ENCODE data around the gene ARMH3. TPM values are rescaled to one million over a fixed set of nuclear protein-coding genes. Genes with fewer than 3 reads are reported as not detected.
A peak's percentile ranks its signal among the peaks of the same experiment; 100 is the strongest.

Gene ARMH3
- total RNA-seq, 4 donors from 2014 or later: 11.5 to 29.7 (median 19.5) TPM

DNA sequence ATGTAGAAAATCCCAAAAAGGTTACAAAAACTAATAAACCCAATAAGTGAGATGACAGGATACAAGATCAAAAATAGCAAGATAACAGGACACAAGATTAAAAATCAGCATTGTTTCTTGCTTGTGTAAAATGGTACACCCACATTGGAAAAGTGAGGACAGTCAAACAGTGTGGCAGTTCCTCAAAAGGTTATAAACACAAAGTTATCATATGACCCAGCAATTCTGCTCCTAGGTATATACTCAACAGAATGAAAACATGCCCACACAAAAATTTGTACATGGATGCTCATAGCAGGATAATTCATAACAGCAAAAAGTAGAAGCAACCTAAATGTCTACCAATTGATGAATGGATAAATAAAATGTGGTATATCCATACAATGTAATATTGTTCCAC is 105.8 kb downstream of the ARMH3 start:
- Histone ChIP-seq H3K27me3 (no peaks in the 10 kb centered on the region), H3K4me1 (no peaks in the 10 kb centered on the region), H3K4me3 (no peak overlapping the region), H3K9me3 (no peaks in the 10 kb centered on the region), H3K36me3 (peaks cover 0 to 25% (median 9%) of the 10 kb centered on the region in 4 donors), H3K27ac (no peak overlapping the region)
- intact Hi-C loops (cut with DNase I; ENCODE audit: low total_unique reads) (no loop called here), in situ Hi-C loops (cut with MboI; ENCODE audit: low pct_ligation_motif_present in 1 of 4, low pct_unique_long_range_greater_than_20kb in 1 of 4, low sequenced_read_pairs in 3 of 4) (no loop called here)
- no peak for DNase-seq
- no peak for TF ChIP-seq EP300 (IDR thresholded peaks at IDR 0.05; ENCODE audit: low read depth)
- TF ChIP-seq, protein P1, sequence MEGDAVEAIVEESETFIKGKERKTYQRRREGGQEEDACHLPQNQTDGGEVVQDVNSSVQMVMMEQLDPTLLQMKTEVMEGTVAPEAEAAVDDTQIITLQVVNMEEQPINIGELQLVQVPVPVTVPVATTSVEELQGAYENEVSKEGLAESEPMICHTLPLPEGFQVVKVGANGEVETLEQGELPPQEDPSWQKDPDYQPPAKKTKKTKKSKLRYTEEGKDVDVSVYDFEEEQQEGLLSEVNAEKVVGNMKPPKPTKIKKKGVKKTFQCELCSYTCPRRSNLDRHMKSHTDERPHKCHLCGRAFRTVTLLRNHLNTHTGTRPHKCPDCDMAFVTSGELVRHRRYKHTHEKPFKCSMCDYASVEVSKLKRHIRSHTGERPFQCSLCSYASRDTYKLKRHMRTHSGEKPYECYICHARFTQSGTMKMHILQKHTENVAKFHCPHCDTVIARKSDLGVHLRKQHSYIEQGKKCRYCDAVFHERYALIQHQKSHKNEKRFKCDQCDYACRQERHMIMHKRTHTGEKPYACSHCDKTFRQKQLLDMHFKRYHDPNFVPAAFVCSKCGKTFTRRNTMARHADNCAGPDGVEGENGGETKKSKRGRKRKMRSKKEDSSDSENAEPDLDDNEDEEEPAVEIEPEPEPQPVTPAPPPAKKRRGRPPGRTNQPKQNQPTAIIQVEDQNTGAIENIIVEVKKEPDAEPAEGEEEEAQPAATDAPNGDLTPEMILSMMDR (IDR thresholded peaks at IDR 0.05): no peak
- no peak for TF ChIP-seq POLR2AphosphoS5 (IDR thresholded peaks at IDR 0.05)
- TF ChIP-seq POLR2A (IDR thresholded peaks at IDR 0.05): no peak

DNA sequence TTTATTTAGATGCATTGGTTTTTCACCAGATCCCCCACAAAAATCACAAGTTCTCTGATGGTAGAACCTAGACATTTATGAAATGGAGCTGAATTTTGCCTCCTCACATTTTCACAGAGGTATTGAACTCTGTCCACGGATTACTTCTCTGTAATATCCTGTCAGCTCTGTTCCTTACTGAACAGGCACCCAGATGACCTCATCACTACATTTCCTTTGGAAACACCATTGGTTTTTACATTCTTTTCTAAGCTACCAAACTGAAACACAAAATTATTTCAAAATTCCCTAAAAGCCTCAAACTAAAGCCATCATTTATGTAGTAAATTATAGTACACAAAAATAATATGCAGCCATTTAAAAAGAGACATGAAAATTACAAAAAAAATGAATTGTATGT is 114.1 kb downstream of the ARMH3 start:
- Histone ChIP-seq H3K4me1 (peaks cover 3 to 36% (median 15%) of the 10 kb centered on the region in 4 donors), H3K4me3 (no peak overlapping the region), H3K27ac (no peak overlapping the region), H3K9me3 (no peaks in the 10 kb centered on the region), H3K36me3 (peaks cover 0 to 11% (median 0%) of the 10 kb centered on the region in 4 donors), H3K27me3 (no peaks in the 10 kb centered on the region)
- intact Hi-C loops (cut with DNase I; ENCODE audit: low total_unique reads): no loop called here
- DNase-seq: no peak
- WGBS, 2 donors (ENCODE audit: low coverage in 1 of 2): 69 to 90% methylated on average over 1 of the region's 1 CpG
- no peak for TF ChIP-seq POLR2A (IDR thresholded peaks at IDR 0.05)
- TF ChIP-seq EP300 (IDR thresholded peaks at IDR 0.05; ENCODE audit: low read depth): no peak
- in situ Hi-C loops (cut with MboI; ENCODE audit: low pct_ligation_motif_present in 1 of 4, low pct_unique_long_range_greater_than_20kb in 1 of 4, low sequenced_read_pairs in 3 of 4): no loop called here

DNA sequence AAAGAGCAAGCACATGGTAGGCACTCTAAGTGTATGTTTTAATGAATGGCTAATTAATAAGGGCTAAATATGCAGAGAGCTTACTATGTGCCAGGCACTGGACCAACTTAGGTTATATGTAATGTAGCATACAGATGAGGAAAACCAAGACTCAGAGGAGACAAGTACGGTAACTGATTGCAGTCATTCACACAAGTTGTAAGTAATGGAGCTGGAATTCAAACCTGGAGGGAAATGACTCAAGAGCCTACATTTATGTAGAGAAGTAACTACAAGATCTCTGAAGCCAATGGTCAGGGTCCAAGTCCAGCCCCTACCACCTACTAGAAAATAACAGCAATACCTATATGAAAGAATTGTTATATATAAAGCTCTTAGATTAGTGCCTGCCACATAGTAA is 115.1 kb downstream of the ARMH3 start:
- Histone ChIP-seq H3K27ac (no peak overlapping the region), H3K27me3 (no peaks in the 10 kb centered on the region), H3K9me3 (no peaks in the 10 kb centered on the region), H3K4me3 (no peak overlapping the region), H3K4me1 (peaks cover 3 to 36% (median 15%) of the 10 kb centered on the region in 4 donors), H3K36me3 (peaks cover 0 to 11% (median 0%) of the 10 kb centered on the region in 4 donors)
- intact Hi-C loops (cut with DNase I; ENCODE audit: low total_unique reads): no loop called here
- in situ Hi-C loops (cut with MboI; ENCODE audit: low pct_ligation_motif_present in 1 of 4, low pct_unique_long_range_greater_than_20kb in 1 of 4, low sequenced_read_pairs in 3 of 4): no loop called here
- no peak for DNase-seq
- TF ChIP-seq EP300 (IDR thresholded peaks at IDR 0.05; ENCODE audit: low read depth): no peak
- 88 to 97% methylated on average over 1 of the region's 1 CpG for WGBS, 2 donors (ENCODE audit: low coverage in 1 of 2)

DNA sequence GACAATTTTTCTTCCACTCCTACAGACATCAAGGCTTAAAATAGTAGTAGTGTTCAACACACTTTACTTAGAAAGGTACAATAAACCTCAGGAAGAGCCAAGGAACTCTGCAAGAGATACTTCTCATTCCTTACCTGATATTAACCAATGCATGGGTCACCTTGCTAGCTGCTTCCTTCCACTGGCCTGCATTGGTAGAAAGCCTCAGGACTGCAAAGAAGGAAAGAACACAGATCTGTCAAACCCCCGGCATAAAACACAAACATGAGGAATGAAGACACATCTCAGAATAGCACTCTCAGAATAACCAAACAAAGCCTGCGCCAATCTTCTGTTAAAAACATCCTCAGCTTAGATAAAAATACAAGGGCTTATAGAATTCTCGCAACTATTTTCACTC is 116.2 kb downstream of the ARMH3 start:
- Histone ChIP-seq H3K4me3 (no peak overlapping the region), H3K27ac (peak overlapping the region; percentile 35 to 60 (median 52)), H3K4me1 (peaks cover 3 to 36% (median 15%) of the 10 kb centered on the region in 4 donors), H3K9me3 (no peaks in the 10 kb centered on the region), H3K27me3 (no peaks in the 10 kb centered on the region), H3K36me3 (peaks cover 0 to 11% (median 0%) of the 10 kb centered on the region in 4 donors)
- intact Hi-C loops (cut with DNase I; ENCODE audit: low total_unique reads) (no loop called here), in situ Hi-C loops (cut with MboI; ENCODE audit: low pct_ligation_motif_present in 1 of 4, low pct_unique_long_range_greater_than_20kb in 1 of 4, low sequenced_read_pairs in 3 of 4) (no loop called here)
- DNase-seq: no peak
- WGBS, 2 donors (ENCODE audit: low coverage in 1 of 2): 51 to 67% methylated on average over 3 of the region's 3 CpGs
- TF ChIP-seq EP300 (IDR thresholded peaks at IDR 0.05; ENCODE audit: low read depth) (no peak), POLR2A (IDR thresholded peaks at IDR 0.05) (no peak), POLR2AphosphoS5 (IDR thresholded peaks at IDR 0.05) (no peak)
- TF ChIP-seq, protein P1 (IDR thresholded peaks at IDR 0.05): no peak

DNA sequence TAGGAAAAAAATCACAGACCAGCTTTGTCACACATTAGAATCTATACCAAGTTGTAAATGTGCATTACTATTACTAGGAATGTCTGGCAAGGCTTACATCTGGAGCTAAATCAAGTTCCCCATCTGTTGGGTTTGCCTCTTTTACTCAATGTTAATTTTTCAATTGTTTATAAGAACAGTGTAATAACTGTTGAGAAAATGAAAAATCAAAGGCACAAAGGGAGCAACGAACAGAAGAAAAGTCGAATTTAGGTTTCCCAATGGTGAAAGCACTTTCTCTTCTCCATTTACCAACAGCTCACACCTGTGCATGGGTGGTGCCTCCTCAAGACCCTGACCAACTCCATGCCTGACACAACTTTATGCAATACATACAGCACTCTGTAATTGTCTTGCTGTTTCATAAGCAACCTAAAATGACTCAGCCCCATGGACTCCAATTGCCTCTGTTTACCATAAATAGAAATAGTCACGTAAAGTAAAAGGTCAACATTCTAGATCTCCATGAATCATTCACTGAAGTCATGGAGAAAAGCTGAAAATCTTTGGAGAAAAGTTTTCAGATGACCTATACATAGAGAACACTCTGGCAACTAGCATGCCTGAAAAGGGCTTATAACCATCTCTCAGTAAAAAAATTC is 116.8 kb downstream of the ARMH3 start:
- WGBS, 2 donors (ENCODE audit: low coverage in 1 of 2): 60 to 90% methylated on average over 2 to 3 of the region's 3 CpGs
- Histone ChIP-seq H3K9me3 (no peaks in the 10 kb centered on the region), H3K4me1 (peaks cover 3 to 36% (median 15%) of the 10 kb centered on the region in 4 donors), H3K4me3 (no peak overlapping the region), H3K27ac (peak overlapping the region; percentile 13 to 60 (median 52)), H3K36me3 (peaks cover 0 to 9% (median 0%) of the 10 kb centered on the region in 4 donors), H3K27me3 (no peaks in the 10 kb centered on the region)
- intact Hi-C loops (cut with DNase I; ENCODE audit: low total_unique reads) (no loop called here), in situ Hi-C loops (cut with MboI; ENCODE audit: low pct_ligation_motif_present in 1 of 4, low pct_unique_long_range_greater_than_20kb in 1 of 4, low sequenced_read_pairs in 3 of 4) (no loop called here)
- TF ChIP-seq, protein P1 (IDR thresholded peaks at IDR 0.05): no peak
- TF ChIP-seq POLR2AphosphoS5 (IDR thresholded peaks at IDR 0.05) (no peak), EP300 (IDR thresholded peaks at IDR 0.05; ENCODE audit: low read depth) (no peak), POLR2A (IDR thresholded peaks at IDR 0.05) (no peak)
- no peak for DNase-seq
